HepG2 (cell line): ENCODE measurements around the gene PHLPP2. TPM values are rescaled to one million over a fixed set of nuclear protein-coding genes. Genes with fewer than 3 reads are reported as not detected.
"Not testable (repeated sequence)": the region's sequence is repeated elsewhere in the genome, so short reads cannot be mapped to it uniquely, and the experiment has no call there.

Experiments used
- BCL6 ChIP-seq: IDR thresholded peaks from 2 replicates; pipeline ENCODE4 v1.6.1; 2016; ENCODE audit warnings: missing genetic modification reagents, missing compliant biosample characterization
- CREB1 ChIP-seq, 2 experiments: fragments of 450-650 bp in 1 of 2; IDR thresholded peaks; 2 replicates each; pipeline ENCODE4 v1.6.1; 2016 to 2017; ENCODE audit warnings: control low read depth in 1 of 2, mild to moderate bottlenecking in 1 of 2, missing compliant biosample characterization in 1 of 2, missing genetic modification characterization in 1 of 2
- EP300 ChIP-seq, 3 experiments: sonication (generic) in 1 of 3; formaldehyde crosslinking in 1 of 3; IDR thresholded peaks; 2 replicates each; pipeline versions ENCODE4 v1.5.1 to v1.6.1; 2011 to 2020; ENCODE audit warnings: low read depth in 2 of 3, low read length in 2 of 3, borderline replicate concordance in 1 of 3, improper control_type of control experiment in 1 of 3, mild to moderate bottlenecking in 1 of 3, missing genetic modification reagents in 1 of 3, moderate library complexity in 1 of 3
- ERF ChIP-seq: IDR thresholded peaks from 2 replicates; pipeline ENCODE4 v1.6.1; 2018; ENCODE audit warnings: missing biosample characterization, missing genetic modification reagents
- HDAC2 ChIP-seq: sonication (generic); formaldehyde crosslinking; IDR thresholded peaks from 2 replicates; pipeline ENCODE4 v1.4.0; 2020; ENCODE audit warnings: missing genetic modification reagents
- ISL2 ChIP-seq: sonication (generic); formaldehyde crosslinking; IDR thresholded peaks from 2 replicates; pipeline ENCODE4 v1.5.0; 2020; ENCODE audit warnings: missing genetic modification reagents
- JUND ChIP-seq: sonication (generic); formaldehyde crosslinking; IDR thresholded peaks from 2 replicates; pipeline ENCODE4 v1.8.0; 2022; ENCODE audit warnings: mild to moderate bottlenecking, missing genetic modification reagents
- KDM3A ChIP-seq: IDR thresholded peaks from 2 replicates; pipeline ENCODE4 v1.6.1; 2018; ENCODE audit warnings: low read depth, missing compliant biosample characterization
- NKX3-1 ChIP-seq: sonication (generic); formaldehyde crosslinking; IDR thresholded peaks from 2 replicates; pipeline ENCODE4 v1.5.0; 2020; ENCODE audit warnings: missing genetic modification reagents
- RBAK ChIP-seq: sonication (generic); formaldehyde crosslinking; IDR thresholded peaks from 2 replicates; pipeline ENCODE4 v1.5.1; 2020; ENCODE audit warnings: mild to moderate bottlenecking, missing genetic modification reagents
- RCOR2 ChIP-seq: IDR thresholded peaks from 2 replicates; pipeline ENCODE4 v1.6.1; 2016; ENCODE audit warnings: missing biosample characterization, missing genetic modification reagents
- RXRB ChIP-seq: IDR thresholded peaks from 2 replicates; pipeline ENCODE4 v1.6.1; 2016; ENCODE audit warnings: borderline replicate concordance, missing genetic modification reagents, missing compliant biosample characterization
- SMAD3 ChIP-seq: sonication (generic); formaldehyde crosslinking; IDR thresholded peaks from 2 replicates; pipeline ENCODE4 v1.4.0; 2020; ENCODE audit warnings: missing genetic modification reagents
- SMARCE1 ChIP-seq: fragments of 450-650 bp; IDR thresholded peaks from 2 replicates; pipeline ENCODE4 v1.6.1; 2017; ENCODE audit warnings: borderline replicate concordance
- ZBTB7B ChIP-seq: sonication (generic); formaldehyde crosslinking; IDR thresholded peaks from 2 replicates; pipeline ENCODE4 v1.4.0; 2020; ENCODE audit warnings: missing genetic modification reagents
- ZFAT ChIP-seq: sonication (generic); formaldehyde crosslinking; conservative IDR thresholded peaks from 2 replicates; pipeline ENCODE4 v1.8.1; 2023; ENCODE audit warnings: missing genetic modification reagents, inconsistent platforms
- ZFP90 ChIP-seq: sonication (generic); formaldehyde crosslinking; IDR thresholded peaks from 2 replicates; pipeline ENCODE4 v1.8.0; 2022; ENCODE audit warnings: missing genetic modification reagents, mild to moderate bottlenecking, inconsistent platforms, borderline replicate concordance
- ZNF652 ChIP-seq: IDR thresholded peaks from 2 replicates; pipeline ENCODE4 v1.6.1; 2016; ENCODE audit warnings: low read depth, borderline replicate concordance
- polyA plus RNA-seq, 8 experiments: library from polyadenylated mRNA; depleted of rRNA in 3 of 8; stranded (reverse) in 7 of 8; unstranded in 1 of 8; fragments of >200 nt; fragmentation: Illumina TruSeq in 4 of 8; extraction: Trizol in 4 of 8; gene quantifications; 2 replicates each; pipeline versions ENCODE4 v1.2.1 to v1.2.3, GENCODE V29; 2011 to 2016; ENCODE audit warnings: low read depth in 4 of 8, missing spikeins in 1 of 8, mixed read lengths in 1 of 8; ENCODE audit not compliant: insufficient read depth in 1 of 8
- total RNA-seq, 5 experiments: library from RNA; depleted of rRNA; stranded (reverse); fragments of >200 nt; fragmentation: Illumina TruSeq; extraction: Trizol; gene quantifications; 2 replicates each; pipeline ENCODE4 v1.2.3, GENCODE V29; 2016; ENCODE audit warnings: low read depth in 1 of 5
- TF ChIP-seq, protein P1 (sequence below): IDR thresholded peaks from 2 replicates; pipeline ENCODE4 v1.6.1; 2016; ENCODE audit warnings: missing genetic modification reagents, missing compliant biosample characterization
- TF ChIP-seq, protein P2 (sequence below): sonication (generic); formaldehyde crosslinking; IDR thresholded peaks from 2 replicates; pipeline ENCODE4 v1.4.0; 2020; ENCODE audit warnings: missing genetic modification reagents
- TF ChIP-seq, protein P3 (sequence below): sonication (generic); formaldehyde crosslinking; conservative IDR thresholded peaks from 2 replicates; pipeline ENCODE4 v1.4.0; 2020; ENCODE audit warnings: mild to moderate bottlenecking, missing genetic modification reagents, moderate library complexity
- TF ChIP-seq, protein P4 (sequence below): sonication (generic); formaldehyde crosslinking; IDR thresholded peaks from 2 replicates; pipeline ENCODE4 v1.4.0; 2020; ENCODE audit warnings: missing genetic modification reagents, mild to moderate bottlenecking, borderline replicate concordance

The PHLPP2 gene
- total and polyA plus RNA-seq, 2 of the 13 experiments (the other 11 are each of a cell fraction or from before 2014, with no cell fraction given) = 8.9 TPM

DNA sequence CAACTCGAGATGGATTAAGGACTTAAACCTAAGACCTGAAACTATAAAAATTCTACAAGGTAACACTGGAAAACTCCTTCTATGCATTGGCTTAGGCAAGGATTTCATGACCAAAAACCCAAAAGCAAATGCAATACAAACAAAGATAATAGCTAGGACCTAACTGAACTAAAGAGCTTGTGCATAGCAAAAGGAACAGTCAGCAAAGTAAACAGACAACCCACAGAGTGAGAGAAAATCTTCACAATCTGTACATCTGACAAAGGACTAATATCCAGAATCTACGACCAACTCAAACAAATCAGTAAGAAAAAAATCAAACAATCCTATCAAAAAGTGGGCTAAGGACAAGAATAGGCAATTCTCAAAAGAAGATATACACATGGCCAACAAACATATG, 126.1 kb downstream of the PHLPP2 start (continued):
- TF ChIP-seq RBAK (CRISPR knock-in tag) (peak; percentile 78; the same call in 1 of the 2 replicates), ZFP90 (CRISPR knock-in tag) (0 out of 2 replicates have a peak, but pooled peaks have one; percentile 39), SMARCE1 (0 out of 2 replicates have a peak, but pooled peaks have one; percentile 50), HDAC2 (CRISPR knock-in tag) (peak; percentile 72; the same call in 1 of the 2 replicates), JUND (CRISPR knock-in tag) (peak; percentile 65; the same call in 1 of the 2 replicates), ERF (CRISPR knock-in tag) (peak; percentile 48; the same call in 1 of the 2 replicates), ZNF652 (CRISPR knock-in tag) (peak; percentile 47; the same call in 1 of the 2 replicates), NKX3-1 (CRISPR knock-in tag) (peak; percentile 57; the same call in 1 of the 2 replicates), ISL2 (CRISPR knock-in tag) (peak; percentile 69), KDM3A (CRISPR knock-in tag) (0 out of 2 replicates have a peak, but pooled peaks have one; percentile 30), RXRB (CRISPR knock-in tag) (peak; percentile 61), RCOR2 (peak; percentile 21; the same call in 1 of the 2 replicates), EP300 (IDR thresholded peaks at IDR 0.05; ENCODE audit: low read depth in 2 of 2, low read length in 2 of 2) (peak in 1 of 2 experiments; percentile 75; a peak in 2 of 4 replicates), BCL6 (CRISPR knock-in tag) (peak; percentile 53; the same call in 1 of the 2 replicates), ZBTB7B (0 out of 2 replicates have a peak, but pooled peaks have one; percentile 43), SMAD3 (CRISPR knock-in tag) (0 out of 2 replicates have a peak, but pooled peaks have one; percentile 46), ZFAT (0 out of 2 replicates have a peak, but pooled peaks have one; percentile 8), CREB1 (IDR thresholded peaks at IDR 0.05) (0 out of 2 replicates have a peak, but pooled peaks have one; percentile 26), CREB1 (CRISPR knock-in tag; IDR thresholded peaks at IDR 0.05) (0 out of 2 replicates have a peak, but pooled peaks have one; percentile 18)
- TF ChIP-seq, protein P1, sequence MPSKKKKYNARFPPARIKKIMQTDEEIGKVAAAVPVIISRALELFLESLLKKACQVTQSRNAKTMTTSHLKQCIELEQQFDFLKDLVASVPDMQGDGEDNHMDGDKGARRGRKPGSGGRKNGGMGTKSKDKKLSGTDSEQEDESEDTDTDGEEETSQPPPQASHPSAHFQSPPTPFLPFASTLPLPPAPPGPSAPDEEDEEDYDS (CRISPR knock-in tag) = 0 out of 2 replicates have a peak, but pooled peaks have one; percentile 24
- TF ChIP-seq, protein P2, sequence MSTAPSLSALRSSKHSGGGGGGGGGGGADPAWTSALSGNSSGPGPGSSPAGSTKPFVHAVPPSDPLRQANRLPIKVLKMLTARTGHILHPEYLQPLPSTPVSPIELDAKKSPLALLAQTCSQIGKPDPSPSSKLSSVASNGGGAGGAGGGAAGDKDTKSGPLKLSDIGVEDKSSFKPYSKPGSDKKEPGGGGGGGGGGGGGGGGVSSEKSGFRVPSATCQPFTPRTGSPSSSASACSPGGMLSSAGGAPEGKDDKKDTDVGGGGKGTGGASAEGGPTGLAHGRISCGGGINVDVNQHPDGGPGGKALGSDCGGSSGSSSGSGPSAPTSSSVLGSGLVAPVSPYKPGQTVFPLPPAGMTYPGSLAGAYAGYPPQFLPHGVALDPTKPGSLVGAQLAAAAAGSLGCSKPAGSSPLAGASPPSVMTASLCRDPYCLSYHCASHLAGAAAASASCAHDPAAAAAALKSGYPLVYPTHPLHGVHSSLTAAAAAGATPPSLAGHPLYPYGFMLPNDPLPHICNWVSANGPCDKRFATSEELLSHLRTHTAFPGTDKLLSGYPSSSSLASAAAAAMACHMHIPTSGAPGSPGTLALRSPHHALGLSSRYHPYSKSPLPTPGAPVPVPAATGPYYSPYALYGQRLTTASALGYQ (CRISPR knock-in tag) = peak; percentile 67; the same call in 1 of the 2 replicates
- not testable (repeated sequence) for TF ChIP-seq EP300 (CRISPR knock-in tag; IDR thresholded peaks at IDR 0.05; ENCODE audit: borderline replicate concordance)
- TF ChIP-seq, protein P3, sequence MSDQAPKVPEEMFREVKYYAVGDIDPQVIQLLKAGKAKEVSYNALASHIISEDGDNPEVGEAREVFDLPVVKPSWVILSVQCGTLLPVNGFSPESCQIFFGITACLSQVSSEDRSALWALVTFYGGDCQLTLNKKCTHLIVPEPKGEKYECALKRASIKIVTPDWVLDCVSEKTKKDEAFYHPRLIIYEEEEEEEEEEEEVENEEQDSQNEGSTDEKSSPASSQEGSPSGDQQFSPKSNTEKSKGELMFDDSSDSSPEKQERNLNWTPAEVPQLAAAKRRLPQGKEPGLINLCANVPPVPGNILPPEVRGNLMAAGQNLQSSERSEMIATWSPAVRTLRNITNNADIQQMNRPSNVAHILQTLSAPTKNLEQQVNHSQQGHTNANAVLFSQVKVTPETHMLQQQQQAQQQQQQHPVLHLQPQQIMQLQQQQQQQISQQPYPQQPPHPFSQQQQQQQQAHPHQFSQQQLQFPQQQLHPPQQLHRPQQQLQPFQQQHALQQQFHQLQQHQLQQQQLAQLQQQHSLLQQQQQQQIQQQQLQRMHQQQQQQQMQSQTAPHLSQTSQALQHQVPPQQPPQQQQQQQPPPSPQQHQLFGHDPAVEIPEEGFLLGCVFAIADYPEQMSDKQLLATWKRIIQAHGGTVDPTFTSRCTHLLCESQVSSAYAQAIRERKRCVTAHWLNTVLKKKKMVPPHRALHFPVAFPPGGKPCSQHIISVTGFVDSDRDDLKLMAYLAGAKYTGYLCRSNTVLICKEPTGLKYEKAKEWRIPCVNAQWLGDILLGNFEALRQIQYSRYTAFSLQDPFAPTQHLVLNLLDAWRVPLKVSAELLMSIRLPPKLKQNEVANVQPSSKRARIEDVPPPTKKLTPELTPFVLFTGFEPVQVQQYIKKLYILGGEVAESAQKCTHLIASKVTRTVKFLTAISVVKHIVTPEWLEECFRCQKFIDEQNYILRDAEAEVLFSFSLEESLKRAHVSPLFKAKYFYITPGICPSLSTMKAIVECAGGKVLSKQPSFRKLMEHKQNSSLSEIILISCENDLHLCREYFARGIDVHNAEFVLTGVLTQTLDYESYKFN = peak; percentile 87
- TF ChIP-seq, protein P4, sequence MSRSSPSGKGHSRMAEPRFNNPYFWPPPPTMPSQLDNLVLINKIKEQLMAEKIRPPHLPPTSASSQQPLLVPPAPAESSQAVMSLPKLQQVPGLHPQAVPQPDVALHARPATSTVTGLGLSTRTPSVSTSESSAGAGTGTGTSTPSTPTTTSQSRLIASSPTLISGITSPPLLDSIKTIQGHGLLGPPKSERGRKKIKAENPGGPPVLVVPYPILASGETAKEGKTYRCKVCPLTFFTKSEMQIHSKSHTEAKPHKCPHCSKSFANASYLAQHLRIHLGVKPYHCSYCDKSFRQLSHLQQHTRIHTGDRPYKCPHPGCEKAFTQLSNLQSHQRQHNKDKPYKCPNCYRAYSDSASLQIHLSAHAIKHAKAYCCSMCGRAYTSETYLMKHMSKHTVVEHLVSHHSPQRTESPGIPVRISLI = peak; percentile 63; the same call in 1 of the 2 replicates
